Astrocyte of the cerebellum (primary cell): ENCODE measurements around the gene UMOD.
A peak's percentile ranks its signal among the peaks of the same experiment; 100 is the strongest.

Source experiments
- DNase-seq: peaks from one replicate; pipeline ENCODE4 v3.0.0-alpha.2; 2011; ENCODE audit warnings: low read depth
- H3K4me3 ChIP-seq: 2 replicates; pipeline ENCODE4 v1.5.1; 2011; ENCODE audit warnings: mild to moderate bottlenecking, low read depth, low read length, moderate library complexity
- in situ Hi-C: cut with HindIII; loops from 2 replicates; pipeline ENCODE4 v1.10.0; 2017; ENCODE audit warnings: low sequenced_read_pairs
- TF ChIP-seq, protein P1 (sequence below): IDR thresholded peaks from 2 replicates; pipeline ENCODE4 v1.5.1; 2012; ENCODE audit warnings: low read length, low read depth, moderate library complexity, mild to moderate bottlenecking; ENCODE audit errors: missing control alignments

The UMOD gene

DNA sequence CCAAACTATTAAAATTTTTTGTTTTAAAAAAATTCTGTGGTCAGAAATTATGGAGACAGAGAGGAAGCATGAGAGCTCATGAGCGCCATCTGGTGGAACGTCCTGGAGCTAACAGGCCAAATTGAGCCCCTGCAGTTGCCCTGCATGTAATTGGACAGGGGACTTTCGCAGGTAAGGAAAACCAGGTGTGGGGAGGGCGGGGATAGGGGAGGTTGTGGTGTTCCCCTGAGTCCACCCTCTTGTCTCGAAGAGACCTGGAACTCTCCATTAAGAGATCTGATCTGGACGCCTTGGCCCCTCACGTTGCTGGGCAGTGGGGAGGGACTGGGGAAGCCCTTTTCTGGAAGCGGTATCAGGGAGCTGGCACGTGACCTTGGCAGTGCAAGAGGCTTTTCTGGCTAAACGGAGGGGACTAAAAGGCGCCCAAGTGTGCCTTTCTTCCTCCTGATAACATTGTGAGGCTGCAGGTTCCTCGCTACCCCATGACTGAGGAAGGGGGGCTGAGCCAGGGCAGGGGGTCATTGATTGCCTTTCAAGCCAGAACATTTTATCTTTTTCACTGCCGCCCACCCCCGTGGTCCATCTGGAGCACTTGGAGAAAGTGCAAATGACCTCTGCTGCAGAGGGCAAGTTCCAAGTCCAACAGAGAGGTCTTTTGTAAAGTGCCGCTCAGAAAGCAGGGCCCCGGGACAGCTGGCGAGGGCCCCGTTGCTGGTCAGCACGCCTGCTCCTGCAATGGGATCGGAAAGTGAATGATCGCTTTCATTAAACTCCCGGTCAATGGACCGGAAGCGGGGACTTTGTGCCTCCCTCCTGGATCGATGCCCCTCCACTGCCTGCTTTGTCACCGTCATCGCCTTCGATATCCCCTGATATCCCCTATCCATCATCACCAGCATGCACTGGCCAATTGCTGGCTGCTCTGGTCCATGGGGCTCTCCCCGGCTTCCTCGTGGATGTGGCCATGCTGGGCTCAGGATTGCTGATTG is 33.6 kb upstream of the UMOD start:
- DNase-seq: peak; percentile 4
- in situ Hi-C loops: loop anchor here (25.0 kb wide), 1 partner anchor 474 kb away; no protein-coding TSS in a partner anchor
- H3K4me3 ChIP-seq: no peak overlapping the region
- TF ChIP-seq, protein P1, sequence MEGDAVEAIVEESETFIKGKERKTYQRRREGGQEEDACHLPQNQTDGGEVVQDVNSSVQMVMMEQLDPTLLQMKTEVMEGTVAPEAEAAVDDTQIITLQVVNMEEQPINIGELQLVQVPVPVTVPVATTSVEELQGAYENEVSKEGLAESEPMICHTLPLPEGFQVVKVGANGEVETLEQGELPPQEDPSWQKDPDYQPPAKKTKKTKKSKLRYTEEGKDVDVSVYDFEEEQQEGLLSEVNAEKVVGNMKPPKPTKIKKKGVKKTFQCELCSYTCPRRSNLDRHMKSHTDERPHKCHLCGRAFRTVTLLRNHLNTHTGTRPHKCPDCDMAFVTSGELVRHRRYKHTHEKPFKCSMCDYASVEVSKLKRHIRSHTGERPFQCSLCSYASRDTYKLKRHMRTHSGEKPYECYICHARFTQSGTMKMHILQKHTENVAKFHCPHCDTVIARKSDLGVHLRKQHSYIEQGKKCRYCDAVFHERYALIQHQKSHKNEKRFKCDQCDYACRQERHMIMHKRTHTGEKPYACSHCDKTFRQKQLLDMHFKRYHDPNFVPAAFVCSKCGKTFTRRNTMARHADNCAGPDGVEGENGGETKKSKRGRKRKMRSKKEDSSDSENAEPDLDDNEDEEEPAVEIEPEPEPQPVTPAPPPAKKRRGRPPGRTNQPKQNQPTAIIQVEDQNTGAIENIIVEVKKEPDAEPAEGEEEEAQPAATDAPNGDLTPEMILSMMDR: peak; percentile 86

DNA sequence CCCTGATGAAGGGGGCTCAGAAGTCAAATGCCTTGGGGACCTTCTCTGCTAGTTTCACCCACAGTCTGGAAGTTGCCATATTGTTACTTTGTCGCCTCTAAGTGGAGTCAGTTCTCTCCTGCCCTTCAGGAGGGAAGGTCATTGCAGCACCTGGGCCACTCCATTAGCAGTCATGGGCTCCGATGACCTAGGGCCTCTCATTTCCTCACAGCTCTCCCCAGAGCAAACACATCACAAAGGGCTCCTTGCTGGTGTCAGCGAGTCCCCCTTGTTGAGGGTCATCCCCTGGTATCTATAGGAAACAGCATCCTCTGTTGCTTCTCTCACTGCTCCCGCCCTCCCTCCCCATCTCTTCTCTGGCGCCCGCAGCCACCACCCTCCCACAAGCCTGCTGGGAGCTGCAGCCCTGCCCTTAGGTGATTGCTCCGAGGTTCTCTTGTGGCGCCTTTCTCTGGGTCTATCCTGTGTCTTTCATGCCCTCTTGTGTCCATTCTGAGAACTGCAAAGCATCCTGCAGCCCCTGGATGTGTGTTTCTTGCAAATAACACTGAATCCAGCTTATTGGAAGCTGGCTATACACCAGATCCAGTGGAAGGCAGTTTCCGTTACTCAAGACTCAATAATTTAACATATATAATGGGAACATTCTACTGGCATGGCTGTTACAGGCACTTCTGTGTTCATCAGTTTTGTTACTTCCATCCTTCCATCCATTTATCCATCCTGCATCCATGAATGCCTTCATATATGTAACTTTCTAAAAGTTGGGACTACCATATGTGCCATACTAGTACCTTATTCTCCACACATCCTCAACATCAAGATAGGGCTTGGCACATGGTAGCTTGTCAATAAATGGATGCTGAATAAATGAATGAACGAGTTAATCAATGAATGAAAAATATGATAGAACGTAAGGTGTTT is 30.9 kb upstream of the UMOD start:
- peak; percentile 31 for DNase-seq
- TF ChIP-seq, protein P1: peak; percentile 89
- H3K4me3 ChIP-seq: no peak overlapping the region
- in situ Hi-C loops: loop anchor here (25.0 kb wide), 1 partner anchor 471 kb away; no protein-coding TSS in a partner anchor

DNA sequence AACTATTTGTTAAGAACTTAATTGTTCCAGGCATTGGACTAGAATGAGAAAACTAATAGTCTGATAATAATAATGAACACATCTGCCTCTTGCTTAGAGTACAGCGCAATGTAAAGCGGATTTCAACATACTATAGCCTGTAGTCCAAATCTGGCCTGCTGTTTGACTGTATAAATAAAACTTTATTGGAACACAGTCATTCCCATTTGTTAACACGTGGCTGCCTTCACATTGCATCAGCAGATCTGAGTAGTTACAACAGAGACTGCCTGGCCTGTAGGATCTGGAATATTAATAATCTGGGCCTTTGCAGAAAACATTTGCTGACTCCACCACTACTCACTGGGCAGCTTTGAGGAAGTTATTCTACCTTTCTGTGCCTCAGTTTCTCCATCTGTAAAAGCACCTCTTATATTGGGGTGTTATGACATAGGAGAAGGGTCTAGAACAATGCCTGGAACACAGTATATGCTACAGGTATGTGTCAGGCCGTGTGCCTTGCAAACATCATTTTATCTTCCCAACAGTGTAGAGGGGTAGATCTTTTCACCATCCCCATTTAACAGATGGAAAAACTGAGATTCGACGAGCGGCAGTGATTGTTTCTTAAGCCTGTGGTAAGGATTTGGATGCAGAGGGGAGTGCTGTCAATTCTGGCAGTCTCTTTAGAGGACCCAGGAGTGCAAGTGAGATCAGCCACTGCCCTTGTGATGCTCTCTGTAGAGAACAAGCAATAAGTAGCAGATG is 29.9 kb upstream of the UMOD start:
- TF ChIP-seq, protein P1: no peak
- in situ Hi-C loops: loop anchor here (25.0 kb wide), 1 partner anchor 470 kb away; no protein-coding TSS in a partner anchor
- H3K4me3 ChIP-seq: no peak overlapping the region
- DNase-seq: no peak

DNA sequence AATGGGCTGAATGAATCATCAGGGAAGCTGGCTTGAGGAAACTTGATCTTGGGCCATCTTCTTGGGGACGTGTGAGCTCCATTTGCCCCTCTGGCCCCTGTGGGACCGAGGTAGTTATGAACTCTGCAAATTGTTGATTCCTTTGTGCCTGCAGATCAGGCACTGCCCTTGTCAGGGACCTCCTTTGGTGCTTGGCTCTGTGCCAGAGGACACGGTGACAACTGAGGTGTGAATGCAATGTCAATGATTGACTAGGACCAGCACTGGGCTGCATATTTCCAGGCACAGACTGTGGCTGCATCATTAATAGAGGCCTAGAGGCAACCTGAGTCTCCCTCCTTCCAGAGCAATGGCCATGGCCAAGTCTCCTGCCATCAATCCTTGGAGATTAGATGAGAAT is 28.3 kb upstream of the UMOD start:
- in situ Hi-C loops: loop anchor here (25.0 kb wide), 1 partner anchor 468 kb away; no protein-coding TSS in a partner anchor
- H3K4me3 ChIP-seq: no peak overlapping the region
- DNase-seq: no peak
- TF ChIP-seq, protein P1: no peak

DNA sequence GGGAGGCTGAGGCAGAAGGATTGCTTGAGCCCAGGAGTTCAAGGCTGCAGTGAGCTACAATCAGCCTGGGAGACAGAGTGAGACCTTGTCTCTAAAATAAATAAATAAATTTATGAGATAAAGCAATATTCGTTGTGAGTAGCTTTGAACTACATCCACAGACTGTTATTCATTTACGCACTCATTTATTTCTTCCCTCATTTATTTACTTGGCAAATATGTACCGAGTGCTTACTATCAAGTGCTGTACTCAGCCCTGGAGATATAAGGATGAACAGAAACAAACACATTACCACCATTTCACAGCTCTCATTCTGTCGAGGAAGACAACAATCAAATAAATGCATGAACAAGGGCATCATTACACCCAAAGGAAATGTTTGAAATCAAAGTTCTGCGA is 24.7 kb upstream of the UMOD start:
- DNase-seq: no peak
- in situ Hi-C loops: loop anchor here (25.0 kb wide), 1 partner anchor 465 kb away; no protein-coding TSS in a partner anchor
- no peak overlapping the region for H3K4me3 ChIP-seq
- TF ChIP-seq, protein P1: no peak
